Fibroblast of lung (primary cell): ENCODE measurements around the gene PTPRU.

Experiments
- EZH2 ChIP-seq: IDR thresholded peaks from 2 replicates; pipeline ENCODE4 v1.5.1; 2012; ENCODE audit warnings: low read length, control low read depth, mild to moderate bottlenecking; ENCODE audit errors: missing control alignments
- TF ChIP-seq, protein P1 (sequence below), 2 donors: IDR thresholded peaks in 1 of 2; conservative IDR thresholded peaks in 1 of 2; 1 replicate in 1 of 2; 2 replicates in 1 of 2; pipeline ENCODE4 v1.5.1; 2011 to 2012; ENCODE audit warnings: low read length in 2 of 2, control low read depth in 1 of 2, inconsistent platforms in 1 of 2, low read depth in 1 of 2, mild to moderate bottlenecking in 1 of 2

DNA sequence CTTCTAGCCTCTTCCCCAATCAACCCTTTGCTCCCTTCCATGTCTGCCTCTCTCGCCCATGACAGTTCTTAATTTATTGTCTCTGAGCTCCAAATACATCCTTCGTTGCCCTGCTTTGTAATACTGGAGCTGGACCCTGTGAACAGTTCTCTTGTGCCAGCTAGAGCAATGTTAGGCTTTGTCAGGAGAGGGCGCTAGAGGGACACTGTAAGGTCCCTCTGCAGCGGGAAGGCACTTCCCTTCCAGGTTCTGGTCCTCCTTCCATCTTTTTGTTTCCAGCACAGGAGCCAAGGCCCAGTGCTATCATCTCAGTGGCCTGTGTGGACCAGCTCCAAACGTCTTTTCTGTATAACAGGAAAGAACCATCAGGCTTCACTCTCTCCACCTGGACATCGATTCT, 95.9 kb downstream of the PTPRU start:
- TF ChIP-seq, protein P1, sequence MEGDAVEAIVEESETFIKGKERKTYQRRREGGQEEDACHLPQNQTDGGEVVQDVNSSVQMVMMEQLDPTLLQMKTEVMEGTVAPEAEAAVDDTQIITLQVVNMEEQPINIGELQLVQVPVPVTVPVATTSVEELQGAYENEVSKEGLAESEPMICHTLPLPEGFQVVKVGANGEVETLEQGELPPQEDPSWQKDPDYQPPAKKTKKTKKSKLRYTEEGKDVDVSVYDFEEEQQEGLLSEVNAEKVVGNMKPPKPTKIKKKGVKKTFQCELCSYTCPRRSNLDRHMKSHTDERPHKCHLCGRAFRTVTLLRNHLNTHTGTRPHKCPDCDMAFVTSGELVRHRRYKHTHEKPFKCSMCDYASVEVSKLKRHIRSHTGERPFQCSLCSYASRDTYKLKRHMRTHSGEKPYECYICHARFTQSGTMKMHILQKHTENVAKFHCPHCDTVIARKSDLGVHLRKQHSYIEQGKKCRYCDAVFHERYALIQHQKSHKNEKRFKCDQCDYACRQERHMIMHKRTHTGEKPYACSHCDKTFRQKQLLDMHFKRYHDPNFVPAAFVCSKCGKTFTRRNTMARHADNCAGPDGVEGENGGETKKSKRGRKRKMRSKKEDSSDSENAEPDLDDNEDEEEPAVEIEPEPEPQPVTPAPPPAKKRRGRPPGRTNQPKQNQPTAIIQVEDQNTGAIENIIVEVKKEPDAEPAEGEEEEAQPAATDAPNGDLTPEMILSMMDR (conservative IDR thresholded peaks at IDR 0.05 in 1 of 2, IDR thresholded peaks at IDR 0.05 in 1 of 2; ENCODE audit: low read depth in 1 of 2, low read length in 2 of 2) = peak; percentile 31 to 56
- TF ChIP-seq EZH2 = no peak
